Kidney epithelial cell (primary cell): ENCODE results near the gene TAAR2. TPM values are rescaled to one million over a fixed set of nuclear protein-coding genes. Genes with fewer than 3 reads are reported as not detected.
"Not testable (repeated sequence)": the region's sequence is repeated elsewhere in the genome, so short reads cannot be mapped to it uniquely, and the experiment has no call there.

ENCODE experiments used
- DNase-seq: peaks from one replicate; pipeline ENCODE4 v3.0.0-alpha.2; 2010; ENCODE audit warnings: low read depth
- H3K27me3 ChIP-seq: 2 replicates; pipeline ENCODE4 v1.6.0; 2011; ENCODE audit warnings: low read length; ENCODE audit not compliant: control insufficient read depth, insufficient read depth
- H3K36me3 ChIP-seq: 2 replicates; pipeline ENCODE4 v1.5.1; 2011; ENCODE audit warnings: low read length; ENCODE audit not compliant: control insufficient read depth, insufficient read depth
- H3K4me3 ChIP-seq: 2 replicates; pipeline ENCODE4 v1.5.1; 2011; ENCODE audit warnings: low read depth, mild to moderate bottlenecking, control low read depth, low read length
- total RNA-seq: library from RNA; depleted of rRNA; stranded (reverse); fragments of >200 nt; gene quantifications from 2 replicates; pipeline ENCODE4 v1.2.3, GENCODE V29; 2015
- TF ChIP-seq, protein P1 (sequence below): IDR thresholded peaks from 2 replicates; pipeline ENCODE4 v1.5.1; 2011; ENCODE audit warnings: mild to moderate bottlenecking, moderate library complexity, low read length, control low read depth, inconsistent platforms; ENCODE audit not compliant: insufficient read depth, poor library complexity, severe bottlenecking

Gene TAAR2
- total RNA-seq, 1 donor from 2014 or later = not detected

DNA sequence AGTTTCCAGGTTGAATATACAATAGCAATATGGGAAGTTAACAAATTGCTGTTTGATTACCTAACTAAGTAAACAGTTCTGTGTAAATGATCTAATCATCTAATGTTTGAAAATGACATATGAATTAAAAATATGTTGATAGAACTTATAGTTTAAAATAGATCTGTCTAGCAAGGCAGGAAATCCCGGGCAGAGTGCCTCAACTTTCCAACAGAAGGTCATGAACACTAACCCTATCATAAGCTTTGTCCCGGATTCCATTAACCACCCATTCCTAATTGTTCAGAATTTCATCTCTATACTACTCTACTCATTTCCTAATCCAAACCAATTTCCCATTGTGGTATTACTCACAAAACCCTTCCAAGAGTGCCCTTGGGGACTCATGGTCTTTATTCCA lies 24.8 kb upstream of the TAAR2 start:
- DNase-seq = no peak
- TF ChIP-seq, protein P1, sequence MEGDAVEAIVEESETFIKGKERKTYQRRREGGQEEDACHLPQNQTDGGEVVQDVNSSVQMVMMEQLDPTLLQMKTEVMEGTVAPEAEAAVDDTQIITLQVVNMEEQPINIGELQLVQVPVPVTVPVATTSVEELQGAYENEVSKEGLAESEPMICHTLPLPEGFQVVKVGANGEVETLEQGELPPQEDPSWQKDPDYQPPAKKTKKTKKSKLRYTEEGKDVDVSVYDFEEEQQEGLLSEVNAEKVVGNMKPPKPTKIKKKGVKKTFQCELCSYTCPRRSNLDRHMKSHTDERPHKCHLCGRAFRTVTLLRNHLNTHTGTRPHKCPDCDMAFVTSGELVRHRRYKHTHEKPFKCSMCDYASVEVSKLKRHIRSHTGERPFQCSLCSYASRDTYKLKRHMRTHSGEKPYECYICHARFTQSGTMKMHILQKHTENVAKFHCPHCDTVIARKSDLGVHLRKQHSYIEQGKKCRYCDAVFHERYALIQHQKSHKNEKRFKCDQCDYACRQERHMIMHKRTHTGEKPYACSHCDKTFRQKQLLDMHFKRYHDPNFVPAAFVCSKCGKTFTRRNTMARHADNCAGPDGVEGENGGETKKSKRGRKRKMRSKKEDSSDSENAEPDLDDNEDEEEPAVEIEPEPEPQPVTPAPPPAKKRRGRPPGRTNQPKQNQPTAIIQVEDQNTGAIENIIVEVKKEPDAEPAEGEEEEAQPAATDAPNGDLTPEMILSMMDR = no peak
- Histone ChIP-seq H3K27me3 (no peaks in the 10 kb centered on the region), H3K36me3 (no peaks in the 10 kb centered on the region), H3K4me3 (no peak overlapping the region)

DNA sequence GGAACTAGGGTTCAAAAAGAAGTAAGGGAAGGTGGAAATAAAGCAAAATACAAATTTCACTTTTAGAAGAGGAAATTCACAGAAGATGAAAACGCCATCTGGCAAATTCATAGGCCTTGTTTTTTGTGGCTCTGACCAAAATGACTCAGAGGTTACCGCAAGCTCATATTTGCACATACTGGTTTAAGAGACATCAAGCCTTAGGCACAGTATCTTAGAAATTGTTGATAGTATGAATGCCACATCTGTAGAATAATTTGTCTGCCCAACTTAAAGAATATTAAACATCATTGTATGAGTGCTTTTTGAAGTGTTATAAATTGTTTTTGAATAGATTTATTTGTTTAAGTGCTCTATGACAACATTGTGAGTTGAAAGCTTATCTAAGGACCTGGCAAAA lies 24.3 kb upstream of the TAAR2 start:
- Histone ChIP-seq H3K4me3 (no peak overlapping the region), H3K27me3 (no peaks in the 10 kb centered on the region), H3K36me3 (no peaks in the 10 kb centered on the region)
- DNase-seq = peak; percentile 23
- TF ChIP-seq, protein P1 = no peak

DNA sequence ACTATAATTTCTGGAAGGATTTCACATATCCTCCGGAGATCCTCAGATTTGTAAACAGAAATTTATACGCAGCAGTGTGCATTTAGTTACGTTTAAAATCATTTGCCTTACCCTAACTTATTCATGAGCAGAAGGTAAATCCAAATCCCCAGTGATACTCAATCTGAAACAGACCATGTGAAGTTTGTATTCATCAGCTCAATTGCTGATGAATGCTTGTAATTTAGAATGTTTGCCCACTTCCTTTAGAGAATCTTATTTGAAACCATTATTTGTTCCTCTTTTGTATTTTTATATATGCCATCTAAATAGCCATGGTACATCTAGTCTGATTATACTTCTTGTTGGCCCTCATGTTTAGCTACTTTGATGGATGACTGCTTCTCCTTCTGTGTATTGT lies 19.5 kb upstream of the TAAR2 start:
- no peak for DNase-seq
- TF ChIP-seq, protein P1 = no peak
- no peak overlapping the region for H3K4me3 ChIP-seq
- H3K27me3 ChIP-seq = no peaks in the 10 kb centered on the region
- no peaks in the 10 kb centered on the region for H3K36me3 ChIP-seq

DNA sequence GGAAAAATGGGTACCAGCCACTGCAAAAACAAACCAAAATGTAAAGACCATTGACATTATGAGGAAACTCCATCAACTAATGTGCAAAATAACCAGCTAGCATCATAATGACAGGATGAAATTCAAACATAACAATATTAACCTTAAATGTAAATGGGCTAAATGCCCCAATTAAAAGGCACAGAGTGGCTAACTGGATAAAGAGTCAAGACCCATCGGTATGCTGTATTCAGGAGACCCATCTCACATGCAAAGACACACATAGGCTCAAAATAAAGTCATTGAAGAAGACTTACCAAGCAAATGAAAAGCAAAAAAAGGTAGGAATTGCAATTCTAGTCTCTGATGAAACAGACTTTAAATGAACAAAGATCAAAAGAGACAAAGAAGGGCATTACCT lies 13.1 kb upstream of the TAAR2 start:
- H3K36me3 ChIP-seq, H3K4me3 ChIP-seq, H3K27me3 ChIP-seq, DNase-seq: not testable (repeated sequence)

DNA sequence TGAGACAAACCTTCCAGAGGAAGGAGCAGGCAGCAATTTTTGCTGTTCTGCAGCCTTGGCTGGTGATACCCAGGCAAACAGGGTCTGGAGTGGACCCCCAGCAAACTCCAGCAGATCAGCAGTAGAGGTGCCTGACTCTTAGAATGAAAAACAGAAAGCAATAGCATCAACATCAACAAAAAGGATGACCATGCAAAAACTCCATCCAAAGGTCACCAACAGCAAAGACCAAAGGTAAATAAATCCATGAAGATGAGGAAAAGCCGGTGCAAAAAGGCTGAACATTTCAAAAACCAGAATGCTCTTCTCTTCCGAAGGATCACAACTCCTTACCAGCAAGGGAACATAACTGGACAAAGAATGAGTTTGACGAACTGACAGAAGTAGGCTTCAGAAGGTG lies 11.8 kb upstream of the TAAR2 start:
- DNase-seq, H3K4me3 ChIP-seq, H3K36me3 ChIP-seq, H3K27me3 ChIP-seq: not testable (repeated sequence)

DNA sequence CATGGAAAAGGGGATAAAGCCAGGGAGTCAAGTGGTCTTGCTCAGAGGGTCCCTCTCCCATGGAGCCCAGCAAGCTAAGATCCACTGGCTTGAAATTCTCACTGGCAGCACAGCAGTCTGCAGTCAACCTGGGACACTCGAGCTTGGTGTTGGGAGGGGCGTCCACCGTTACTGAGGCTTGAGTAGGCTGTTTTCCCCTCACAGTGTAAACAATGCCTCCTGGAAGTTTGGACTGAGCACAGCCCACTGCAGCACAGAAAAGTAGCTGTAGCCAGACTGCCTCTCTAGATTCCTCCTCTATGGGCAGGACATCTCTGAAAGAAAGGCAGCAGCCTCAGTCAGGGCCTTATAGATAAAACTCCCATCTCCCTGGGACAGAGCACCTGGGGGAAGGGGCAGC lies 11.2 kb upstream of the TAAR2 start:
- not testable (repeated sequence) for H3K27me3 ChIP-seq, DNase-seq, H3K36me3 ChIP-seq, H3K4me3 ChIP-seq

DNA sequence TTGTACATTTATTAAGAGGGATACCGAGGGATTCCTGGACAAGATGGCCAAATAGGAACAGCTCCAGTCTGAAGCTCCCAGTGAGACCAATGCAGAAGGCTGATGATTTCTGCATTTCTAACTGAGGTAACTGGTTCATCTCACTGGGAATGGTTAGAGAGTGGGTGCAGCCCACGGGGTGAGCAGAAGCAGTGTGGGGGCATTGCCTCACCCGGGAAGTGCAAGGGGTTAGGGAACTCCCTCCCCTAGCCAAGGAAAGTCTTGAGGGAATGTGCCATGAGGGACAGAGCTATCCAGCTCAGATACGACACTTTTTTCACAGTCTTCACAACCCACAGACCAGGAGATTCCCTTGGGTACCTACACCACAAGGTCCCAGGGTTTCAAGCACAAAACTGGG lies 10.7 kb upstream of the TAAR2 start:
- Histone ChIP-seq H3K4me3 (no peak overlapping the region), H3K27me3 (no peaks in the 10 kb centered on the region), H3K36me3 (no peaks in the 10 kb centered on the region)
- DNase-seq = no peak
- TF ChIP-seq, protein P1 = no peak
